Gastroesophageal sphincter (tissue), 4 donors: Measurements from ENCODE around the gene CFAP410. TPM values are rescaled to one million over a fixed set of nuclear protein-coding genes. Genes with fewer than 3 reads are reported as not detected.

Experiments
- ATAC-seq: fragments of 150-250 bp; one replicate; pipeline ENCODE4 v1.9.1; 2016; ENCODE audit warnings: mild to moderate bottlenecking, moderate library complexity
- H3K27ac ChIP-seq, 4 donors: fragments of 200-600 bp; sonication (generic) in 3 of 4; 1 replicate in 3 of 4; 2 replicates in 1 of 4; pipeline ENCODE4 v1.5.1; 2016 to 2019
- H3K27me3 ChIP-seq: fragments of 200-600 bp; sonication (generic); one replicate; pipeline ENCODE4 v1.5.1; 2019
- H3K36me3 ChIP-seq, 2 donors: fragments of 200-600 bp; sonication (generic); one replicate each; pipeline ENCODE4 v1.5.1; 2019; ENCODE audit warnings: control low read depth in 1 of 2
- H3K4me1 ChIP-seq, 3 donors: fragments of 200-600 bp; sonication (generic); 1 replicate in 2 of 3; 2 replicates in 1 of 3; pipeline ENCODE4 v1.5.1; 2016 to 2019; ENCODE audit warnings: control low read depth in 2 of 3
- H3K4me3 ChIP-seq, 2 donors: fragments of 200-600 bp; sonication (generic); one replicate each; pipeline ENCODE4 v1.5.1; 2019; ENCODE audit warnings: mild to moderate bottlenecking in 1 of 2, moderate library complexity in 1 of 2
- H3K9me3 ChIP-seq, 3 donors: fragments of 200-600 bp; sonication (generic); one replicate each; pipeline ENCODE4 v1.5.1; 2017 to 2019; ENCODE audit warnings: control low read depth in 2 of 3
- EP300 ChIP-seq: sonication (generic); formaldehyde crosslinking; IDR thresholded peaks from one replicate; pipeline ENCODE4 v1.6.1; 2017; ENCODE audit warnings: antibody characterized with exemption, mild to moderate bottlenecking
- POLR2A ChIP-seq, 2 donors: fragments of 450-650 bp; IDR thresholded peaks; one replicate each; pipeline ENCODE4 v1.6.1; 2017; ENCODE audit warnings: antibody characterized with exemption in 2 of 2, mild to moderate bottlenecking in 2 of 2, moderate library complexity in 1 of 2
- POLR2AphosphoS5 ChIP-seq: sonication (generic); formaldehyde crosslinking; IDR thresholded peaks from one replicate; pipeline ENCODE4 v1.6.1; 2017; ENCODE audit warnings: antibody characterized with exemption
- WGBS, 2 donors: methylation state at CpG; one replicate each; pipeline ENCODE4 v1.1.5; 2018; ENCODE audit warnings: low coverage in 1 of 2; 5-methylcytosine and 5-hydroxymethylcytosine counted together
- total RNA-seq, 4 donors: library from RNA; depleted of rRNA; stranded (reverse); fragments of >200 nt; gene quantifications; one replicate each; pipeline ENCODE4 v1.1.0, GENCODE V29; 2016
- TF ChIP-seq, protein P1 (sequence below), 4 experiments: fragments of 200-600 bp in 2 of 4; fragments of 450-650 bp in 2 of 4; sonication (generic) in 1 of 4; IDR thresholded peaks; one replicate each; pipeline ENCODE4 v1.5.1; 2017 to 2019; ENCODE audit warnings: antibody characterized with exemption in 4 of 4, mild to moderate bottlenecking in 2 of 4, moderate library complexity in 2 of 4

The CFAP410 gene
- total RNA-seq, 4 donors from 2014 or later, result 26.2 to 35.0 (median 30.2) TPM

- Histone ChIP-seq H3K4me3 (peak within 1 kb of the TSS in 1 of 2 donors; percentile 31), H3K9me3 (no peaks in the 10 kb centered on the region), H3K27me3 (peaks cover 74% of the 10 kb centered on the region), H3K27ac (peak within 1 kb of the TSS in 3 of 4 donors; percentile 41 to 60 (median 42)), H3K4me1 (peaks cover 0 to 12% (median 0%) of the 10 kb centered on the region in 3 donors), H3K36me3 (no peaks in the 10 kb centered on the region)
- ATAC-seq, result peak; percentile 53
- TF ChIP-seq EP300 (no peak), POLR2AphosphoS5 (no peak), POLR2A (IDR thresholded peaks at IDR 0.05) (no peak)
- TF ChIP-seq, protein P1, sequence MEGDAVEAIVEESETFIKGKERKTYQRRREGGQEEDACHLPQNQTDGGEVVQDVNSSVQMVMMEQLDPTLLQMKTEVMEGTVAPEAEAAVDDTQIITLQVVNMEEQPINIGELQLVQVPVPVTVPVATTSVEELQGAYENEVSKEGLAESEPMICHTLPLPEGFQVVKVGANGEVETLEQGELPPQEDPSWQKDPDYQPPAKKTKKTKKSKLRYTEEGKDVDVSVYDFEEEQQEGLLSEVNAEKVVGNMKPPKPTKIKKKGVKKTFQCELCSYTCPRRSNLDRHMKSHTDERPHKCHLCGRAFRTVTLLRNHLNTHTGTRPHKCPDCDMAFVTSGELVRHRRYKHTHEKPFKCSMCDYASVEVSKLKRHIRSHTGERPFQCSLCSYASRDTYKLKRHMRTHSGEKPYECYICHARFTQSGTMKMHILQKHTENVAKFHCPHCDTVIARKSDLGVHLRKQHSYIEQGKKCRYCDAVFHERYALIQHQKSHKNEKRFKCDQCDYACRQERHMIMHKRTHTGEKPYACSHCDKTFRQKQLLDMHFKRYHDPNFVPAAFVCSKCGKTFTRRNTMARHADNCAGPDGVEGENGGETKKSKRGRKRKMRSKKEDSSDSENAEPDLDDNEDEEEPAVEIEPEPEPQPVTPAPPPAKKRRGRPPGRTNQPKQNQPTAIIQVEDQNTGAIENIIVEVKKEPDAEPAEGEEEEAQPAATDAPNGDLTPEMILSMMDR (IDR thresholded peaks at IDR 0.05), result no peak
- WGBS, 2 donors, result 51% methylated on average over 6 of the region's 21 CpGs; no CpG with 5 or more reads in 1 of the 2 donors
These were observed 14.2 kb upstream of the CFAP410 start, which contains the start of gene TRPM2 for GRCh38 chr21:44353191-44353970. TRPM2 (plus strand) TSS chr21:44353621; CDS start chr21:44353701, 80 bp downstream.

GRCh38 chr21:44352253-44352860, 13.2 kb upstream of the CFAP410 start:
- no peaks in the 10 kb centered on the region for H3K36me3 ChIP-seq
- ATAC-seq, result no peak
- peaks cover 76% of the 10 kb centered on the region for H3K27me3 ChIP-seq
- TF ChIP-seq, protein P1 (IDR thresholded peaks at IDR 0.05), result no peak
- no peak for TF ChIP-seq EP300
- TF ChIP-seq POLR2A (IDR thresholded peaks at IDR 0.05), result no peak
- no peak for TF ChIP-seq POLR2AphosphoS5
- no peak overlapping the region for H3K4me3 ChIP-seq
- H3K4me1 ChIP-seq, result peaks cover 0 to 12% (median 0%) of the 10 kb centered on the region in 3 donors
- H3K9me3 ChIP-seq, result no peaks in the 10 kb centered on the region
- peak overlapping the region in 2 of 4 donors; percentile 41 to 42 for H3K27ac ChIP-seq
- WGBS, 2 donors, result 61% methylated on average over 3 of the region's 17 CpGs; no CpG with 5 or more reads in 1 of the 2 donors

DNA sequence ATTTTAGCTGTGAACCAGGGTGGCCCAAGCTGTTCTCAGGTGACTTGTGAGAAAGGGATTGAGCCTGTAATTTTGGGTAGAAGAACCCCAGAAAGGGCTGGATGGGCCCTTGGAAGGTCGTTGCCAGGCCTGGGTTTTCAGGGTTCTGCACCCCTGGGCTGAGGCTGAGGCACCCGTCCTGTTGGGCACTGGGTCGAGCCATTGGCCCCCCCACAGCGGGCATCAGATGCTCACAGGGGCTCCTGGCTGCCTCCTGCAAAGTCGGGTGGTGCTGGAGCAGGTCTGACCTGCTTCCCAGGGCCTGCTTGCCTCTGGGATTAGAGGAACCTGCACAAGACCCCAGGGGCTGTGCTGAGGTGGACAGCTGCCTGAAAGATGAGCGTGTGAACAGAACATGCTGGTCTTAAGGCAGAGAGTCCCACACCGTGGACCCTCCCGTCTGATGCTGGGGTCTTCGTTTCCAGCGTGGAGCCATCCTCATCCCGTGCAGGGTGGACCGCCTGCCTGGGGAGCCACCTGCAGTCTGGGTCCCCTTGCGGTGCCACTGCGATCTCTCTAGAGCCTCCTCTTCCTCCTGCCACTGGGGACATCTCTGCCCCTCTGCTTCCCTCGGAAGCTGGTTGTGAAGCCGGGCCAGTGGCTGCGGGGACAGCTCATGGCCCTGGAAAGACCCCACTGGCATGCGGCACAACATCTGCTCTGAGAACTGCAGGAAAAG, 12.5 kb upstream of the CFAP410 start:
- Histone ChIP-seq H3K27ac (no peak overlapping the region), H3K4me1 (peaks cover 0 to 12% (median 0%) of the 10 kb centered on the region in 3 donors), H3K36me3 (no peaks in the 10 kb centered on the region), H3K27me3 (peaks cover 77% of the 10 kb centered on the region), H3K4me3 (no peak overlapping the region), H3K9me3 (no peaks in the 10 kb centered on the region)
- WGBS, 2 donors, result 76 to 90% methylated on average over 2 to 5 of the region's 18 CpGs
- TF ChIP-seq POLR2AphosphoS5, result no peak
- no peak for TF ChIP-seq POLR2A (IDR thresholded peaks at IDR 0.05)
- TF ChIP-seq, protein P1 (IDR thresholded peaks at IDR 0.05), result no peak
- no peak for TF ChIP-seq EP300
- no peak for ATAC-seq

DNA sequence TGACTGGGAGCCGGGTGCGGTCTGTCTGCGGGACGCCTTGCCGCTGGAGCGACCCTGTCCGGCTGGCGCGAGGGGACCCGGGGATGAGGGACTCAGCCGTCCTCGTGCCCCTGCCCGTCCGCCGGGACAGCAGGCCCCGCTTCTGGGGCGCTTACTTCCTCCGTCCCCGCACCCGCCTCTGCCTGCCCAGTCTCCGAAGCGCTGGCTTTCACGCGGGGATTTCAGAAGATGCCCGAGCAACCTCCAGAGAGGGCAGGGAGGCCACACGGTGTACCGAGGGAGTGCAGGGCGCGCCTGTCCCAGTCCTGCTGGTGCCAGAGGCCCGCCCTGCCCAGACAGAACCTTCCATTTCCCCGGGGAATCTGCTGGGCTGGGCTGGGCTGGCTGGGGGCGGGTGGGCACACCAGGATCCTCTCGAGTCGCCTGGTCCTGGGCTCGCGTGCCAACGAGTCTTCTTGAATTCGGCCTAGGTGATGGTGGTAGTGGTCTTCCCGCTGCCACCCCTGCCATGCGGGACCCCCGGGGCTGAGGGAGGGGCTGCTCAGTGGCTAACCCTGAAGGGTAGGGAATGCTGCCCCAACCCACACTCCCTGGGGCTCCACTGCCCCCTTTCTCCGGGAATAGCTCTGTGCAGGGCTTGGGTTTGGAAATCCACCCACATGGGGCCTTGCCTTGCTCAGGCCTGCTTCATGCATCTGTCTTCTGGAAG, 11.7 kb upstream of the CFAP410 start:
- H3K27ac ChIP-seq, result no peak overlapping the region
- peaks cover 78% of the 10 kb centered on the region for H3K27me3 ChIP-seq
- peaks cover 0 to 12% (median 0%) of the 10 kb centered on the region in 3 donors for H3K4me1 ChIP-seq
- no peak for ATAC-seq
- peak overlapping the region in 1 of 2 donors; percentile 34 for H3K4me3 ChIP-seq
- WGBS, 2 donors, result 0% methylated on average over 1 of the region's 42 CpGs; no CpG with 5 or more reads in 1 of the 2 donors
- no peaks in the 10 kb centered on the region for H3K36me3 ChIP-seq
- no peak for TF ChIP-seq POLR2AphosphoS5
- TF ChIP-seq POLR2A (IDR thresholded peaks at IDR 0.05), result no peak
- TF ChIP-seq, protein P1 (IDR thresholded peaks at IDR 0.05), result no peak
- TF ChIP-seq EP300, result no peak
- no peaks in the 10 kb centered on the region for H3K9me3 ChIP-seq
